MM.1S (cell line): ENCODE results near the gene CERS1.

Source experiments
- CTCF ChIP-seq: fragments of 300-600 bp; sonication (generic); IDR thresholded peaks from 2 replicates; pipeline ENCODE4 v1.5.1; 2016; ENCODE audit warnings: antibody characterized with exemption, low read length, mixed read lengths
- EZH2 ChIP-seq: fragments of 300-600 bp; sonication (generic); optimal IDR thresholded peaks from 2 replicates; pipeline ENCODE3; 2017; ENCODE audit warnings: low read depth, mild to moderate bottlenecking, antibody characterized with exemption, low read length, mixed read lengths
- EZH2phosphoT487 ChIP-seq: fragments of 300-600 bp; sonication (generic); IDR thresholded peaks from 2 replicates; pipeline ENCODE4 v1.6.1; 2018; ENCODE audit warnings: antibody characterized with exemption, low read length

GRCh38 chr19:18854982-18855381 is 41.0 kb downstream of the CERS1 start:
- TF ChIP-seq CTCF (no peak), EZH2 (no peak), EZH2phosphoT487 (no peak)
